ENCODE measurements around the gene LINGO1. TPM values are rescaled to one million over a fixed set of nuclear protein-coding genes. Genes with fewer than 3 reads are reported as not detected.

The LINGO1 gene
- not detected in 2 replicates for total RNA-seq (2014; rRNA removed; shearing (Covaris generic))

- no peak for DNase-seq (ENCODE audit: low read depth)
Observed at GRCh38 chr15:77632534-77633133, at the start of gene LINGO1. TSS of gene LINGO1 (minus strand) at chr15:77632912. CDS start at chr15:77632315, 597 bp downstream.

GRCh38 chr15:77681362-77681761 is 48.6 kb upstream of the LINGO1 start:
- no peak for DNase-seq (ENCODE audit: low read depth)

- DNase-seq (ENCODE audit: low read depth), result no peak
Observed at GRCh38 chr15:77676569-77677375, 44.1 kb upstream of the LINGO1 start.

- DNase-seq (ENCODE audit: low read depth), result no peak
Observed at GRCh38 chr15:77675806-77676415, 43.2 kb upstream of the LINGO1 start.

GRCh38 chr15:77674327-77674726 is 41.6 kb upstream of the LINGO1 start:
- DNase-seq (ENCODE audit: low read depth), result no peak

GRCh38 chr15:77673866-77674265 is 41.2 kb upstream of the LINGO1 start:
- DNase-seq (ENCODE audit: low read depth), result peak; percentile 5

- no peak for DNase-seq (ENCODE audit: low read depth)
Observed at GRCh38 chr15:77672135-77672534, 39.4 kb upstream of the LINGO1 start.

GRCh38 chr15:77671362-77672056 is 38.8 kb upstream of the LINGO1 start:
- peak; percentile 21 for DNase-seq (ENCODE audit: low read depth)

- no peak for DNase-seq (ENCODE audit: low read depth)
Observed at GRCh38 chr15:77670558-77671361, 38.0 kb upstream of the LINGO1 start.

GRCh38 chr15:77669896-77670295 is 37.2 kb upstream of the LINGO1 start:
- DNase-seq (ENCODE audit: low read depth), result no peak

GRCh38 chr15:77667338-77668234 is 34.9 kb upstream of the LINGO1 start:
- no peak for DNase-seq (ENCODE audit: low read depth)

- no peak for DNase-seq (ENCODE audit: low read depth)
Observed at GRCh38 chr15:77666296-77666660, 33.6 kb upstream of the LINGO1 start.

- DNase-seq (ENCODE audit: low read depth), result no peak
Observed at GRCh38 chr15:77665530-77666295, 33.0 kb upstream of the LINGO1 start.

GRCh38 chr15:77664428-77664827 is 31.7 kb upstream of the LINGO1 start:
- no peak for DNase-seq (ENCODE audit: low read depth)

GRCh38 chr15:77663256-77663655 is 30.5 kb upstream of the LINGO1 start:
- DNase-seq (ENCODE audit: low read depth), result no peak

- DNase-seq (ENCODE audit: low read depth), result peak; percentile 52
Observed at GRCh38 chr15:77659350-77660321, 26.9 kb upstream of the LINGO1 start.

- DNase-seq (ENCODE audit: low read depth), result no peak
Observed at GRCh38 chr15:77658304-77658703, 25.6 kb upstream of the LINGO1 start.

- no peak for DNase-seq (ENCODE audit: low read depth)
Observed at GRCh38 chr15:77657634-77658238, 25.0 kb upstream of the LINGO1 start.
